DMS114 treated with DMSO at 0.1 percent for 48 hours (cell line): ENCODE measurements around the gene TRIM8.
"Not testable (repeated sequence)": the region's sequence is repeated elsewhere in the genome, so short reads cannot be mapped to it uniquely, and the experiment has no call there.

Experiments
- DNase-seq: peaks from one replicate; lab custom pipeline; 2025; ENCODE audit not compliant: unreplicated experiment; lab: John Stamatoyannopoulos, UW

Gene TRIM8

GRCh38 chr10:102649797-102650654 is 5.7 kb downstream of the TRIM8 start:
- no peak for DNase-seq

GRCh38 chr10:102650655-102651454 is 6.6 kb downstream of the TRIM8 start:
- no peak for DNase-seq

DNA sequence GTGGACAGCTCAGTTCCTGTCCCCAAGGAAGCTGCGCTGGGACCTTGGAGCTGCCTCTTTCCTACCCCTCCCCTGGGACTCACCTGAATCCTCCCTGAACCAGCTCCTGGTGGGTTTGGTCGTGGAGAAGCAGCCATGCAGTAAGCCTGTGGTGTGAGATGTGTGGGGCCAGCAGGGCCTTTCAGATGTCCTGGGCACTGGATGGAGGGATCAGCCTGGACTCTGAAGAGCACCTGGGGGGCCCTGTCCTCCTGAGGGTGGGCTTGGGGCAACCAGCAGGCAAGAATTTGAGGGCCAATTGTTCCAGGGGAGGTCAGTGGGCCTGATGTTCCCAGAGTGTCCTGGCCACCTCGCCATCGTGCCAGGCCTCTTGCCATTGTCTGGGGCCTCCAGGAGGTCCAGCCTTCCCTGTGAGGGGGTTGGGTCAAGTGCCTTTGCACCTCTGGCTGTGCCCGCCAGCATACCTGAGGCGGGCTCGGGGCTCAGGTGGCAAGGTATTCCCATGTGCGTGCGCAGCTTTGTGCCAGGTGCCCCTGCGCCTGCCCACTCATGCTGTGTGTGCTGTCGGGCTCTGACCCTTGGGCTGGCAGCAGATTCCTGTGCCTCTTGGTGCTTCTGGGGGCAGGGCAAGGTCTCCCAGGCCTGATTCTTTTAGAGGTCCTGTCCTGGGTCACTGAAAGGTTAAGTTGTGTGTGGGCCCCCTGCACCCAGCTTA is 7.3 kb downstream of the TRIM8 start:
- DNase-seq, result no peak

GRCh38 chr10:102652170-102652916 is 8.1 kb downstream of the TRIM8 start:
- DNase-seq, result no peak

- no peak for DNase-seq
Measured at GRCh38 chr10:102653060-102653459, 8.8 kb downstream of the TRIM8 start.

GRCh38 chr10:102654566-102654965 is 10.3 kb downstream of the TRIM8 start:
- DNase-seq, result no peak

GRCh38 chr10:102654969-102655368 is 10.7 kb downstream of the TRIM8 start:
- no peak for DNase-seq

DNA sequence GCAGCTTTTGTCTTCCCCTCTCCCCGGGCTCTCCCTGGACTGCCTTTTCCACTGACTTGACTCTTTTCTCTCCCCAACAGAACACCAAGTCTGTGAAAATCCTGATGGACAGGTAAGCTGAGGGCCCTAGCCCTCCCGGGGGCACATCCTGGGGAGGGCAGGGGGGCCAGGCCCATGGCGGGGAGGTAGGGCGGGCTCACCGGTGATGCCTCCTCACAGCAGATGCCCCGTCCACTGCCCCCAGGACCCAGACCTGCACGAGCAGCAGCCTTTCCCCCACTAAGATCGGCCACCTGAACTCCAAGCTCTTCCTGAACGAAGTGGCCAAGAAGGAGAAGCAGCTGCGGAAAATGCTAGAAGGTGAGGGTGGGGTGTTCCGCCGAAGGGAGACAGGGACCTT is 11.7 kb downstream of the TRIM8 start:
- DNase-seq, result no peak

DNA sequence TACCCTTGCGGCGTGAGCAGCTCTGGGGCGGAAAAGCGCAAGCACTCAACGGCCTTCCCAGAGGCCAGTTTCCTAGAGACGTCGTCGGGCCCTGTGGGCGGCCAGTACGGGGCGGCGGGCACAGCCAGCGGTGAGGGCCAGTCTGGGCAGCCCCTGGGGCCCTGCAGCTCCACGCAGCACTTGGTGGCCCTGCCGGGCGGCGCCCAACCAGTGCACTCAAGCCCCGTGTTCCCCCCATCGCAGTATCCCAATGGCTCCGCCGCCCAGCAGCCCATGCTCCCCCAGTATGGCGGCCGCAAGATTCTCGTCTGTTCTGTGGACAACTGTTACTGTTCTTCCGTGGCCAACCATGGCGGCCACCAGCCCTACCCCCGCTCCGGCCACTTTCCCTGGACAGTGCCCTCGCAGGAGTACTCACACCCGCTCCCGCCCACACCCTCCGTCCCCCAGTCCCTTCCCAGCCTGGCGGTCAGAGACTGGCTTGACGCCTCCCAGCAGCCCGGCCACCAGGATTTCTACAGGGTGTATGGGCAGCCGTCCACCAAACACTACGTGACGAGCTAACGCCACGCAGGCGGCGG is 12.6 kb downstream of the TRIM8 start:
- no peak for DNase-seq

DNA sequence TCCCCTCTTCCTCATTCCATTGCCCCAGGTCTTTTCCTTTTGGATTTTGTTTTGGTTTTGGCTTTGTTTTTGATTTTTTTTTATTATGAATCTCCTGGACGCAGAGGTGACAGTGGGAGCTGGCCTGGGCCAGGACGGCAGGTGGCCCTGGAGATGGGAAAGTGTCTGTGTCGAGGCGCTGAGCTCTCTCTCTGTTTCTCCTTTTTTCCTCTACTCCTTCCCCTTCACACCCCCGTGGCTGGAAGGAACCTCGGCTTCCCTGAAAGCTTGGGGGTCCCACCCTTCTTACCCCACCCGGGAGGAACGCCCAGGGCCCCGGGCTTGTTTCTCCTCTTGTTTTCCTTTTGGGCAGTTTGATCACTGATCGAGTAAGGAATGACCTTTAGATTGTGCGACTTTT is 13.2 kb downstream of the TRIM8 start:
- no peak for DNase-seq

- DNase-seq, result no peak
Measured at GRCh38 chr10:102657984-102658724, 13.9 kb downstream of the TRIM8 start.

DNA sequence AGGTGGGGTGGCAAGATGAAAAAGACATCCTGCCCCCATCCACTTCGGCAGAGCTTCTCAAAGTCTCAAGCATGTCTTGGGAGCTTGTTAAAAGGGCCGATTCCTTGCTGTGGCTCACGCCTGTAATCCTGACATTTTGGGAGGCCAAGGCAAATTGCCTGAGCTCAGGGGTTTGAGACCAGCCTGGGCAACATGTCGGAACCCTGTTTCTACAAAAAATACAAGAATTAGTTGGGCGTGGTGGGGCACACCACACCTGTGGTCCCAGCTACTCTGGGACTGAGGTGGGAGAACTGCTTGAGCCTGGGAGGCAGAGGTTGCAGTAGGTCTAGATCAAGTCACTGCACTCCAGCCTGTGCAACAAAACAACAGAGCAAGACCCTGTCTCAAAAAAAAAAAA is 14.5 kb downstream of the TRIM8 start:
- DNase-seq, result no peak

DNA sequence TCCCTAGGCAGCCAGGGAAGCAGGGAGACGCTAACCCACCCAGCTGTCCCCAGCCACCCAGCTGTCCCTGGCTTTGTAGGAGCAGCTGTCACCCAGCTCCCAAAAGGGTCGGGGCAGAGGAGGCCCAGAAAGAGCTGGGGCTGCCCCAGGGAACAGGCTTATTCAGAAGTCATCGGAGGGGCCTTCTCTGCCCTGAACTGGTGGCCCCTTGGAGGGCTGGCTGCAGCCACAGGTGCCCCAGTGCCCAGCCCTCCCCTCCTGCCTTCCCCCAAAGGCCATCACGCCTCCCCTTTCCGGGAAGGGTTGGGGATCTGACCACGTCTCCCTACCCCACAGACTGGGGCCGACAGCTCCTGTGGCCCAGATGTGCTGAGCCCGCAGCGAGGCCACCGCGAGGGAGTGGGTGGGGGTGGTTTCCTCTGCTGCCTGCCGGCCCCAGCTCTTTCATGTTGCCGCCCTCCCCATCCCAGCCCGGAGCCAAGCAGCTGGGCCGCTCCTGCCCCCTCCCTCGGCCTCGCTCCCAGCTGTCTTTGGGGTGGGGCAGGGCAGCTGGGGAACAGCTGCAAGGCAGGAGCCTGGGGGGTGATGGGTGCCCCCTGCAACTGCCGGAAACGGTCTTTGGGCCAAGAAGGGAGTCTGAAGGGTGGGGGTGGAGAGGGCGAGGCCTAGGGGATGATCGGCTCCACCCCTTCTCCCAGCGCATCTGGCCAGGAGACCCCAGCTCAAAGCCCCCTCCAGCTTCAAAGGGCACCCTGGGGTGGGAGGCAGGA is 16.8 kb downstream of the TRIM8 start:
- no peak for DNase-seq

DNA sequence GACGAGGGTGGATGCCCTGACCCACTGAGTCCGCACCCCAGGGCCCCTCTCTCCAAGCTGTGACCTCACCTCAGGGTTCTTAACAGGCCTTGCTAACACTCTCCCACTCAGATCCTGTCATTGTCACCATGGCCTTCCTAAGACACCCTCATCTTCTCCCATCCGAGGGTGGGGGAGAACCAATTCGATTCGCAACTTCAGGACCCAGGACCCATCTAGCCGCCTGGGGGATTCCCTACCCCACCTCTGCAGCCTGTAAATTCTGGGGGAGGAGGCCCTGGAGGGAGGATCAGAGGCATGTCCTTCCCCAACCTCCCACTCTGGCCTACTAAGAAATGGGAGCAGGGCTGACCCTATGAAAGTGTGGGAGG is 17.4 kb downstream of the TRIM8 start:
- no peak for DNase-seq

GRCh38 chr10:102665904-102666509 is 21.7 kb downstream of the TRIM8 start:
- no peak for DNase-seq

DNA sequence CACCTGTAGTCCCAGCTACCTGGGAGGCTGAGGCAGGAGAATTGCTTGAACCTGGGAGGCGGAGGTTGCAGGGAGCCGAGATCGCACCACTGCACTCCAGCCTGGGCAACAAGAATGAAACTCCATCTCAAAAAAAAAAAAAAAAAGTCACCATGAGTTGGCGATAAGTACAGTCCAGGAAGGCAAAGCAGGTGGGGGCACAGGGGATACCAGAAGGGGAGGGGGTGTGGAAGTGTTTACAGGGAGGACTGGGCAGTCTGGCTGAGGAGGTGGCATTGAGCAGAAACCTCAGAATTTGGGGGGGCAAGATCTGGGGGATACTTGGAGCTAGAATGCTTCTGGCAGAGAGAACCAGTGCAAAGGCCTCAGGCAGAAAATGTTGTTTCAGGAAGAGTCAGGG is 23.1 kb downstream of the TRIM8 start:
- not testable (repeated sequence) for DNase-seq

- DNase-seq, result no peak
Measured at GRCh38 chr10:102668326-102669107, 24.2 kb downstream of the TRIM8 start.
